ENCODE measurements around the gene PGGT1B. TPM values are rescaled to one million over a fixed set of nuclear protein-coding genes. Genes with fewer than 3 reads are reported as not detected.

Gene PGGT1B
- total RNA-seq, 1 donor from 2014 or later, result 22.4 TPM

GRCh38 chr5:115181757-115182156 lies 80.9 kb downstream of the PGGT1B start:
- Mint-ChIP-seq H3K27me3 (ENCODE audit: unreplicated experiment) (peaks cover 6% of the 10 kb centered on the region), H3K4me1 (ENCODE audit: low read depth, unreplicated experiment) (no peaks in the 10 kb centered on the region), H3K4me3 (ENCODE audit: unreplicated experiment) (no peak overlapping the region), H3K27ac (ENCODE audit: unreplicated experiment) (no peak overlapping the region), H3K9me3 (ENCODE audit: unreplicated experiment) (peaks cover 6% of the 10 kb centered on the region), H3K36me3 (ENCODE audit: unreplicated experiment) (no peaks in the 10 kb centered on the region)
- DNase-seq, result no peak
- TF ChIP-seq, protein P1, sequence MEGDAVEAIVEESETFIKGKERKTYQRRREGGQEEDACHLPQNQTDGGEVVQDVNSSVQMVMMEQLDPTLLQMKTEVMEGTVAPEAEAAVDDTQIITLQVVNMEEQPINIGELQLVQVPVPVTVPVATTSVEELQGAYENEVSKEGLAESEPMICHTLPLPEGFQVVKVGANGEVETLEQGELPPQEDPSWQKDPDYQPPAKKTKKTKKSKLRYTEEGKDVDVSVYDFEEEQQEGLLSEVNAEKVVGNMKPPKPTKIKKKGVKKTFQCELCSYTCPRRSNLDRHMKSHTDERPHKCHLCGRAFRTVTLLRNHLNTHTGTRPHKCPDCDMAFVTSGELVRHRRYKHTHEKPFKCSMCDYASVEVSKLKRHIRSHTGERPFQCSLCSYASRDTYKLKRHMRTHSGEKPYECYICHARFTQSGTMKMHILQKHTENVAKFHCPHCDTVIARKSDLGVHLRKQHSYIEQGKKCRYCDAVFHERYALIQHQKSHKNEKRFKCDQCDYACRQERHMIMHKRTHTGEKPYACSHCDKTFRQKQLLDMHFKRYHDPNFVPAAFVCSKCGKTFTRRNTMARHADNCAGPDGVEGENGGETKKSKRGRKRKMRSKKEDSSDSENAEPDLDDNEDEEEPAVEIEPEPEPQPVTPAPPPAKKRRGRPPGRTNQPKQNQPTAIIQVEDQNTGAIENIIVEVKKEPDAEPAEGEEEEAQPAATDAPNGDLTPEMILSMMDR (IDR thresholded peaks at IDR 0.05; ENCODE audit: partially characterized antibody, unreplicated experiment), result no peak

DNA sequence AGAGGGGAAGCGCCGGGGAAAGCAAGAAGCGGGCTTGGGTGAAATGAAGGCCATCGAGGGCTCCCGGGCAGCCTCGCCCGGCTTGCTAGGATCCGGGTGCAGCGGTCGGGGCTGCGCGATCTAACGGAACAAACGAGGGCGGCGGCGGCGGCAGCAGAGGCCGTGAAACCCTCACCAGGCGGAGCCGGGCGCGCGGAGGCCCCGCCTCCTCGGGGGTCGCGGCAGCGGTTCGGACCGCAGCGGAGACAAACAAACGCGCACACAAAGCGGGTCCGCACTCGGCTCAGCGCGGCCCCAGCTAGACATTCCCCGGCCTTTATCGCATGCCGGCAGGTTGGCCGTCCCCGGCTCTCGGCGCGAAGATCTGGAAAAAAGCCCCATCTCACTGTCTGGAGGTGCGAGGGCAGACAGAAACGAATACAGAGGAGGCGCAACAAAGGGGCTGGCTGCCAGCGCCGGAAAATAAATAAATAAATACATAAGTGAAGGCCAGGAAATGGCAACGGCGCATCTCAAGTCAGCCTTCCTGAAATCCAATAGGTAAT lies 82.4 kb downstream of the PGGT1B start:
- DNase-seq, result peak; percentile 86
- peaks cover 6% of the 10 kb centered on the region for H3K27me3 Mint-ChIP-seq (ENCODE audit: unreplicated experiment)

DNA sequence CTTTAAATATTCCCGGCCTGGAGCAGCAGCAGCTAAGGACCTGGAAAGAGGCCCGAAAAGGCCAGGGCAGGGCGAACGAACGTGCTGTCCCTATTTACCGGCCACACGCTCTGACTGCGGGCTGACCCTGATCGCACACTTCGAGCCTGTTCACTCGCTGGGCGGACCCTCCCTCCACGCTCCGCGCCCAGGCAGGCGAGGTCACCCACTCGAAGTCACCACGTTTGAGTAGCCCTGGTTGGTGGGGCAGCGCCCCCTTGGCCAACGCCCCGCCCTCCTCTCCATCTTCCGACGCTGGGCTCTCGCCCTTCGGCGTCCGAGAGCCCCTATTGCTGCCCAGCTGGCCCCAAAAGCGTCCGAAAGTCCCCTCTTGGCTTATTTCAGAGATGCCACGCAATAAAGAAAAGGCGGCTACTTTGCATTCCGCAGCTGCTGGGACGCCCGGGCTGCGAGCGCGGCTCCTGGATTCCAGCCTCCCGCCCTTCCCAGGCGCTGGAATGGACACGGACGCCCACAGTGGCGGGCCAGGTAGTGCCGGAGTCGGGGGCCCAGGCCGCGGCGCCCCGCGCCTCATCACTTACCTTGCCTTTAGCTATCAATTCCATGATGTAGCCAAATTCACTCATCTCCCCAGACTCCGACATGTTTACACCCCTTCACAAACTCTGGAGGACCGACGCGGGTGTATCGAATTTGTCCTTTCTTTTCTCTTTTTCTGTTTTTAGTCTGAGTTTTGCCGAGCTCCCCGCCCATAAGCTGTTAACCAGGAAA lies 83.1 kb downstream of the PGGT1B start:
- H3K27me3 Mint-ChIP-seq (ENCODE audit: unreplicated experiment), result peaks cover 6% of the 10 kb centered on the region
- TF ChIP-seq, protein P1 (IDR thresholded peaks at IDR 0.05; ENCODE audit: partially characterized antibody, unreplicated experiment), result no peak
- H3K4me1 Mint-ChIP-seq (ENCODE audit: low read depth, unreplicated experiment), result no peaks in the 10 kb centered on the region
- DNase-seq, result peak; percentile 49
- no peaks in the 10 kb centered on the region for H3K36me3 Mint-ChIP-seq (ENCODE audit: unreplicated experiment)
- H3K9me3 Mint-ChIP-seq (ENCODE audit: unreplicated experiment), result peaks cover 6% of the 10 kb centered on the region
- peak overlapping the region; percentile 70 for H3K27ac Mint-ChIP-seq (ENCODE audit: unreplicated experiment)
- peak overlapping the region; percentile 90 for H3K4me3 Mint-ChIP-seq (ENCODE audit: unreplicated experiment)

More for the DNA sequence above, 82.4 kb downstream of the PGGT1B start:
- TF ChIP-seq, protein P1 (IDR thresholded peaks at IDR 0.05; ENCODE audit: partially characterized antibody, unreplicated experiment), result no peak
- peak overlapping the region; percentile 90 for H3K4me3 Mint-ChIP-seq (ENCODE audit: unreplicated experiment)
- H3K4me1 Mint-ChIP-seq (ENCODE audit: low read depth, unreplicated experiment), result no peaks in the 10 kb centered on the region
- peak overlapping the region; percentile 85 for H3K27ac Mint-ChIP-seq (ENCODE audit: unreplicated experiment)
- peaks cover 6% of the 10 kb centered on the region for H3K9me3 Mint-ChIP-seq (ENCODE audit: unreplicated experiment)
- H3K36me3 Mint-ChIP-seq (ENCODE audit: unreplicated experiment), result no peaks in the 10 kb centered on the region

- peak; percentile 47 for DNase-seq
- peak overlapping the region; percentile 90 for H3K4me3 Mint-ChIP-seq (ENCODE audit: unreplicated experiment)
- TF ChIP-seq, protein P1 (IDR thresholded peaks at IDR 0.05; ENCODE audit: partially characterized antibody, unreplicated experiment), result no peak
- peaks cover 6% of the 10 kb centered on the region for H3K27me3 Mint-ChIP-seq (ENCODE audit: unreplicated experiment)
- H3K9me3 Mint-ChIP-seq (ENCODE audit: unreplicated experiment), result peaks cover 6% of the 10 kb centered on the region
- H3K4me1 Mint-ChIP-seq (ENCODE audit: low read depth, unreplicated experiment), result no peaks in the 10 kb centered on the region
- H3K36me3 Mint-ChIP-seq (ENCODE audit: unreplicated experiment), result no peaks in the 10 kb centered on the region
- peak overlapping the region; percentile 52 for H3K27ac Mint-ChIP-seq (ENCODE audit: unreplicated experiment)
Observed at GRCh38 chr5:115179030-115179393, 83.7 kb downstream of the PGGT1B start.

GRCh38 chr5:115170929-115171510 lies 91.7 kb downstream of the PGGT1B start:
- peak overlapping the region; percentile 87 for H3K4me3 Mint-ChIP-seq (ENCODE audit: unreplicated experiment)
- DNase-seq, result no peak
- peaks cover 28% of the 10 kb centered on the region for H3K36me3 Mint-ChIP-seq (ENCODE audit: unreplicated experiment)
- H3K27me3 Mint-ChIP-seq (ENCODE audit: unreplicated experiment), result peaks cover 7% of the 10 kb centered on the region
- H3K27ac Mint-ChIP-seq (ENCODE audit: unreplicated experiment), result peak overlapping the region; percentile 55
- H3K9me3 Mint-ChIP-seq (ENCODE audit: unreplicated experiment), result peaks cover 19% of the 10 kb centered on the region
- TF ChIP-seq, protein P1 (IDR thresholded peaks at IDR 0.05; ENCODE audit: partially characterized antibody, unreplicated experiment), result no peak
- H3K4me1 Mint-ChIP-seq (ENCODE audit: low read depth, unreplicated experiment), result no peaks in the 10 kb centered on the region

Data from glutamatergic neuron (in vitro differentiated cells).